Germinal center (tissue), 1 donor: Measurements from ENCODE around the gene TMEM97.

ENCODE experiments used
- DNase-seq: peaks from one replicate; pipeline ENCODE4 v3.0.0; 2012; ENCODE audit warnings: mixed read lengths, low spot score

The TMEM97 gene

GRCh38 chr17:28365487-28365886 is 46.5 kb downstream of the TMEM97 start:
- DNase-seq: no peak

GRCh38 chr17:28366605-28367004 is 47.6 kb downstream of the TMEM97 start:
- no peak for DNase-seq

GRCh38 chr17:28367641-28368305 is 48.8 kb downstream of the TMEM97 start:
- DNase-seq: no peak

GRCh38 chr17:28368306-28368831 is 49.4 kb downstream of the TMEM97 start:
- DNase-seq: no peak

- DNase-seq: no peak
Measured at GRCh38 chr17:28368915-28369683, 50.1 kb downstream of the TMEM97 start.

- no peak for DNase-seq
Measured at GRCh38 chr17:28369684-28370034, 50.7 kb downstream of the TMEM97 start.

GRCh38 chr17:28370035-28370743 is 51.2 kb downstream of the TMEM97 start, which contains the start of gene VTN:
TSS of gene VTN (minus strand) at chr17:28370307. CDS start at chr17:28370203, 104 bp downstream.
- no peak for DNase-seq

- DNase-seq: no peak
Measured at GRCh38 chr17:28370744-28371103, 51.7 kb downstream of the TMEM97 start.

GRCh38 chr17:28371245-28372202 is 52.5 kb downstream of the TMEM97 start, which contains the start of gene SARM1:
TSS of gene SARM1 (plus strand) at chr17:28371694. CDS start at chr17:28372033, 339 bp downstream.
- peak; percentile 93 for DNase-seq

GRCh38 chr17:28372203-28372944 is 53.4 kb downstream of the TMEM97 start:
- peak; percentile 36 for DNase-seq

- DNase-seq: no peak
Measured at GRCh38 chr17:28372945-28373274, 53.9 kb downstream of the TMEM97 start.
